Hepatocyte (in vitro differentiated cells): Measurements from ENCODE around the gene KAT2A. TPM values are rescaled to one million over a fixed set of nuclear protein-coding genes. Genes with fewer than 3 reads are reported as not detected.

Source experiments
- DNase-seq: peaks from one replicate; pipeline ENCODE4 v3.0.0-alpha.2; 2016; ENCODE audit warnings: low spot score
- H2AFZ ChIP-seq: fragments of 200-600 bp; sonication (generic); 2 replicates; pipeline ENCODE4 v1.6.0; 2016; ENCODE audit warnings: antibody characterized with exemption, mild to moderate bottlenecking
- H3K27ac ChIP-seq: fragments of 200-600 bp; sonication (generic); 2 replicates; pipeline ENCODE4 v1.5.1; 2016; ENCODE audit warnings: mild to moderate bottlenecking
- H3K27me3 ChIP-seq: fragments of 200-600 bp; sonication (generic); 2 replicates; pipeline ENCODE4 v1.6.1; 2016
- H3K36me3 ChIP-seq: fragments of 200-600 bp; sonication (generic); replicated peaks from 2 replicates; pipeline ENCODE4 v1.5.1; 2016; ENCODE audit warnings: low read depth; ENCODE audit not compliant: insufficient read depth
- H3K4me1 ChIP-seq: fragments of 200-600 bp; sonication (generic); 2 replicates; pipeline ENCODE4 v1.5.1; 2016; ENCODE audit warnings: mild to moderate bottlenecking, moderate library complexity; ENCODE audit not compliant: insufficient read depth
- H3K4me2 ChIP-seq: fragments of 200-600 bp; sonication (generic); 2 replicates; pipeline ENCODE4 v1.6.0; 2016
- H3K4me3 ChIP-seq: fragments of 200-600 bp; sonication (generic); 2 replicates; pipeline ENCODE4 v1.5.1; 2016; ENCODE audit warnings: mild to moderate bottlenecking
- H3K79me2 ChIP-seq: fragments of 200-600 bp; sonication (generic); 2 replicates; pipeline ENCODE4 v1.6.0; 2017; ENCODE audit warnings: mild to moderate bottlenecking
- H3K9me2 ChIP-seq: fragments of 200-600 bp; sonication (generic); replicated peaks from 2 replicates; pipeline ENCODE4 v1.6.0; 2017; ENCODE audit warnings: mild to moderate bottlenecking; ENCODE audit not compliant: insufficient read depth
- H3K9me3 ChIP-seq: fragments of 200-600 bp; sonication (generic); 2 replicates; pipeline ENCODE4 v1.5.1; 2016; ENCODE audit warnings: low read depth, mild to moderate bottlenecking
- H4K20me1 ChIP-seq: fragments of 200-600 bp; sonication (generic); 2 replicates; pipeline ENCODE4 v1.6.0; 2016; ENCODE audit warnings: mild to moderate bottlenecking; ENCODE audit not compliant: insufficient read depth, poor library complexity, severe bottlenecking
- EZH2 ChIP-seq: fragments of 200-600 bp; sonication (generic); IDR thresholded peaks from 2 replicates; pipeline ENCODE4 v1.6.1; 2016; ENCODE audit warnings: antibody characterized with exemption, mild to moderate bottlenecking, borderline replicate concordance
- EZH2phosphoT487 ChIP-seq: fragments of 200-600 bp; sonication (generic); IDR thresholded peaks from one replicate; pipeline ENCODE4 v1.6.1; 2018; ENCODE audit warnings: antibody characterized with exemption, mild to moderate bottlenecking, low read depth, moderate library complexity; ENCODE audit not compliant: unreplicated experiment, severe bottlenecking
- WGBS: methylation state at CpG from one replicate; pipeline ENCODE4 v1.1.6; 2016; ENCODE audit warnings: low lambda C conversion rate; ENCODE audit errors: missing lambda C conversion rate; 5-methylcytosine and 5-hydroxymethylcytosine counted together
- polyA plus RNA-seq: library from polyadenylated mRNA; unstranded; fragments of >200 nt; fragmentation: Nextera tagmentation; extraction: Ambion mirVana; gene quantifications from 2 replicates; pipeline ENCODE4 v1.2.1, GENCODE V29; 2016
- total RNA-seq: library from RNA; depleted of rRNA; stranded (reverse); fragments of >200 nt; gene quantifications from 2 replicates; pipeline ENCODE4 v1.2.3, GENCODE V29; 2014
- TF ChIP-seq, protein P1 (sequence below): fragments of 200-600 bp; sonication (generic); IDR thresholded peaks from 2 replicates; pipeline ENCODE4 v1.5.1; 2016; ENCODE audit warnings: antibody characterized with exemption, mild to moderate bottlenecking; ENCODE audit not compliant: poor library complexity

KAT2A gene
- total and polyA plus RNA-seq, 2 experiments from 2014 or later = 21.7 to 46.7 TPM

GRCh38 chr17:42131232-42131631 lies 10.1 kb upstream of the KAT2A start:
- H3K4me2 ChIP-seq = no peak overlapping the region
- WGBS = 98% methylated on average over 4 of the region's 4 CpGs
- H4K20me1 ChIP-seq = peaks cover 27% of the 10 kb centered on the region
- no peak overlapping the region for H2AFZ ChIP-seq
- no peaks in the 10 kb centered on the region for H3K36me3 ChIP-seq
- no peak overlapping the region for H3K27ac ChIP-seq
- H3K9me3 ChIP-seq = no peaks in the 10 kb centered on the region
- no peak for DNase-seq
- H3K27me3 ChIP-seq = no peaks in the 10 kb centered on the region
- no peak for TF ChIP-seq EZH2
- TF ChIP-seq EZH2phosphoT487 = no peak
- TF ChIP-seq, protein P1, sequence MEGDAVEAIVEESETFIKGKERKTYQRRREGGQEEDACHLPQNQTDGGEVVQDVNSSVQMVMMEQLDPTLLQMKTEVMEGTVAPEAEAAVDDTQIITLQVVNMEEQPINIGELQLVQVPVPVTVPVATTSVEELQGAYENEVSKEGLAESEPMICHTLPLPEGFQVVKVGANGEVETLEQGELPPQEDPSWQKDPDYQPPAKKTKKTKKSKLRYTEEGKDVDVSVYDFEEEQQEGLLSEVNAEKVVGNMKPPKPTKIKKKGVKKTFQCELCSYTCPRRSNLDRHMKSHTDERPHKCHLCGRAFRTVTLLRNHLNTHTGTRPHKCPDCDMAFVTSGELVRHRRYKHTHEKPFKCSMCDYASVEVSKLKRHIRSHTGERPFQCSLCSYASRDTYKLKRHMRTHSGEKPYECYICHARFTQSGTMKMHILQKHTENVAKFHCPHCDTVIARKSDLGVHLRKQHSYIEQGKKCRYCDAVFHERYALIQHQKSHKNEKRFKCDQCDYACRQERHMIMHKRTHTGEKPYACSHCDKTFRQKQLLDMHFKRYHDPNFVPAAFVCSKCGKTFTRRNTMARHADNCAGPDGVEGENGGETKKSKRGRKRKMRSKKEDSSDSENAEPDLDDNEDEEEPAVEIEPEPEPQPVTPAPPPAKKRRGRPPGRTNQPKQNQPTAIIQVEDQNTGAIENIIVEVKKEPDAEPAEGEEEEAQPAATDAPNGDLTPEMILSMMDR = no peak
- no peaks in the 10 kb centered on the region for H3K9me2 ChIP-seq
- H3K4me1 ChIP-seq = peaks cover 23% of the 10 kb centered on the region
- peaks cover 56% of the 10 kb centered on the region for H3K79me2 ChIP-seq
- no peak overlapping the region for H3K4me3 ChIP-seq

DNA sequence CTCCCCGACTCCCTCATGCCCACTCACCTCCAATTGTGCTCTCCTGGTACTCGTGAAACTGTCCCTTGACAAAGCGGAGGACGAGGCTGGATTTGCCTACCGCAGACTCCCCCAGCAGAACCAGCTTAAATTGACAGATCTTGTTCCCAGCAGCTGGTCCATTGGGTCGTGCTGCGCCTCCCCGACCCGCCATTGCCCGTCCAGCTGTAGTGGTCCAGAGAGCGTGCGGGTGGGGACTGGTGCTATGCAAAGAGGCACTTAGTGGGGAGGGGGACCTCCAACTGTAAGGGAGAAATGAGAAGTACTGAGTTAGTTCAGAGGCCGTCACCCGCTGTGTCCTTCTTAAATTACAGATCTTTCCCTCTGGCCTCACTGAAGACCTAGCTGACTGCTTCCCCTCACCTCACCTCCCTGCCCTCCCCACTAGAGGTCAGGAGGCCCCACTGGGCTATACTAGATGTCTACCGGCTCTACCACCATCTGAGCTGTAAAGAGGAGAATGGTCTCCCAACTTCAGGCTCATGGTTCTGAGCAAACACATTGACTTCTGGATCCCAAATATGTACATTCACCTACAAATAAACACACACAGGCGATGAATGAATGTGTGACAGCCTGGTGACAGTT lies 9.3 kb upstream of the KAT2A start:
- no peaks in the 10 kb centered on the region for H3K9me3 ChIP-seq
- H2AFZ ChIP-seq = no peak overlapping the region
- no peaks in the 10 kb centered on the region for H3K9me2 ChIP-seq
- no peak for DNase-seq
- H3K4me2 ChIP-seq = no peak overlapping the region
- 93% methylated on average over 16 of the region's 16 CpGs for WGBS
- H3K79me2 ChIP-seq = peaks cover 54% of the 10 kb centered on the region
- TF ChIP-seq EZH2 (no peak), EZH2phosphoT487 (no peak)
- TF ChIP-seq, protein P1 = no peak
- H3K27me3 ChIP-seq = no peaks in the 10 kb centered on the region
- H3K27ac ChIP-seq = no peak overlapping the region
- peaks cover 25% of the 10 kb centered on the region for H4K20me1 ChIP-seq
- no peak overlapping the region for H3K4me3 ChIP-seq
- H3K4me1 ChIP-seq = peaks cover 21% of the 10 kb centered on the region
- no peaks in the 10 kb centered on the region for H3K36me3 ChIP-seq

GRCh38 chr17:42129109-42129837 lies 8.1 kb upstream of the KAT2A start:
- Histone ChIP-seq H3K4me2 (no peak overlapping the region), H3K9me3 (no peaks in the 10 kb centered on the region), H3K27me3 (no peaks in the 10 kb centered on the region), H3K4me3 (no peak overlapping the region), H3K79me2 (peaks cover 43% of the 10 kb centered on the region), H2AFZ (no peak overlapping the region), H3K4me1 (peaks cover 12% of the 10 kb centered on the region), H4K20me1 (peaks cover 25% of the 10 kb centered on the region), H3K9me2 (no peaks in the 10 kb centered on the region), H3K36me3 (no peaks in the 10 kb centered on the region), H3K27ac (no peak overlapping the region)
- DNase-seq = no peak
- TF ChIP-seq EZH2phosphoT487 = no peak
- TF ChIP-seq, protein P1 = no peak
- TF ChIP-seq EZH2 = no peak
- WGBS = 96% methylated on average over 8 of the region's 8 CpGs
